SW480 (cell line): Measurements from ENCODE around the gene PLEKHA6.
"Not testable (repeated sequence)": the region's sequence is repeated elsewhere in the genome, so short reads cannot be mapped to it uniquely, and the experiment has no call there.

ENCODE experiments used
- DNase-seq: peaks from one replicate; pipeline ENCODE4 v3.0.0-alpha.2; 2016; ENCODE audit warnings: low spot score

Gene PLEKHA6

GRCh38 chr1:204338360-204338759, 21.4 kb downstream of the PLEKHA6 start:
- no peak for DNase-seq

GRCh38 chr1:204337583-204337982, 22.1 kb downstream of the PLEKHA6 start:
- DNase-seq: no peak

- no peak for DNase-seq
Measured at GRCh38 chr1:204337036-204337429, 22.7 kb downstream of the PLEKHA6 start.

GRCh38 chr1:204336421-204337035, 23.2 kb downstream of the PLEKHA6 start:
- no peak for DNase-seq

- no peak for DNase-seq
Measured at GRCh38 chr1:204335533-204335932, 24.2 kb downstream of the PLEKHA6 start.

- DNase-seq: no peak
Measured at GRCh38 chr1:204335085-204335484, 24.6 kb downstream of the PLEKHA6 start.

- no peak for DNase-seq
Measured at GRCh38 chr1:204334455-204334854, 25.3 kb downstream of the PLEKHA6 start.

GRCh38 chr1:204333427-204333826, 26.3 kb downstream of the PLEKHA6 start:
- no peak for DNase-seq

GRCh38 chr1:204331847-204332487, 27.8 kb downstream of the PLEKHA6 start:
- DNase-seq: no peak

- no peak for DNase-seq
Measured at GRCh38 chr1:204331275-204331674, 28.5 kb downstream of the PLEKHA6 start.

GRCh38 chr1:204327870-204328269, 31.9 kb downstream of the PLEKHA6 start:
- DNase-seq: not testable (repeated sequence)

- no peak for DNase-seq
Measured at GRCh38 chr1:204327359-204327758, 32.4 kb downstream of the PLEKHA6 start.

GRCh38 chr1:204326771-204327300, 32.9 kb downstream of the PLEKHA6 start:
- no peak for DNase-seq

- DNase-seq: no peak
Measured at GRCh38 chr1:204325944-204326343, 33.8 kb downstream of the PLEKHA6 start.

GRCh38 chr1:204323887-204324286, 35.8 kb downstream of the PLEKHA6 start:
- peak; percentile 16 for DNase-seq

GRCh38 chr1:204322339-204322868, 37.3 kb downstream of the PLEKHA6 start:
- DNase-seq: no peak

GRCh38 chr1:204321665-204322064, 38.1 kb downstream of the PLEKHA6 start:
- no peak for DNase-seq

GRCh38 chr1:204321051-204321450, 38.7 kb downstream of the PLEKHA6 start:
- no peak for DNase-seq

GRCh38 chr1:204320382-204320804, 39.3 kb downstream of the PLEKHA6 start:
- DNase-seq: no peak

GRCh38 chr1:204319462-204319861, 40.3 kb downstream of the PLEKHA6 start:
- DNase-seq: peak; percentile 68

GRCh38 chr1:204319027-204319426, 40.7 kb downstream of the PLEKHA6 start:
- no peak for DNase-seq

- DNase-seq: no peak
Measured at GRCh38 chr1:204318324-204318723, 41.4 kb downstream of the PLEKHA6 start.

- DNase-seq: no peak
Measured at GRCh38 chr1:204317170-204317569, 42.6 kb downstream of the PLEKHA6 start.
